Gastrocnemius medialis (tissue), 4 donors: ENCODE measurements around the gene PEX5L.

Experiments
- CTCF ChIP-seq, 5 experiments: fragments of 450-650 bp in 3 of 5; fragments of 200-600 bp in 2 of 5; sonication (generic) in 2 of 5; IDR thresholded peaks in 4 of 5; conservative IDR thresholded peaks in 1 of 5; 1 replicate in 4 of 5; 2 replicates in 1 of 5; pipeline ENCODE4 v1.5.1; 2016 to 2019; ENCODE audit warnings: antibody characterized with exemption in 5 of 5, mild to moderate bottlenecking in 3 of 5, moderate library complexity in 3 of 5
- POLR2A ChIP-seq, 2 donors: fragments of 450-650 bp; IDR thresholded peaks; one replicate each; pipeline ENCODE4 v1.6.1; 2017; ENCODE audit warnings: antibody characterized with exemption in 2 of 2, mild to moderate bottlenecking in 2 of 2, moderate library complexity in 2 of 2

DNA sequence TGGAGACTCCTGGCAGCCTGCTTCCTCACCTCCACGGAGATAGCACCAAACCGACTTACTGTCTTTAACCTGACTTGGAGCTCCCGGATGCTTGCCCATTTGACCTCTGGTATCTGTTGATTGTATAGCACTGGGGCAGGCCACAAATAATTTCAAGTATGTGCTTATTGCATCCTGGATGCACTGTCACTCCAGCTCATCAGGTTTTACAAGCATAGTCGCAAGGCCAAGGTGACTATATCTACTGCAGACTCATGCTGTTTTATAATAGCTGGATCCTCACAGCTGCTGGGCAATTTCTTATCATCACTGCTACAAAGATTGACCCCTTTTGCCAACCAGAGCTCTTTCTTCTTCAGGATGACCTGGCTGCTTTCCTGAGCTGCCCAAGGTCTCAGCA is 45.6 kb downstream of the PEX5L start:
- TF ChIP-seq CTCF (IDR thresholded peaks at IDR 0.05 in 4 of 5, conservative IDR thresholded peaks at IDR 0.05 in 1 of 5) (no peak), POLR2A (IDR thresholded peaks at IDR 0.05) (no peak)
